ENCODE measurements around the gene TRABD2B. TPM values are rescaled to one million over a fixed set of nuclear protein-coding genes. Genes with fewer than 3 reads are reported as not detected.

TRABD2B gene
- total and polyA plus RNA-seq, 2 of the 13 experiments (the other 11 are each of a cell fraction or from before 2014, with no cell fraction given), result 0.04 TPM; not detected in 1

- TF ChIP-seq ZNF567 (CRISPR knock-in tag; IDR thresholded peaks at IDR 0.05; ENCODE audit: borderline replicate concordance), result no peak
Measured at GRCh38 chr1:47847763-47848162, 149.4 kb downstream of the TRABD2B start (continued).

GRCh38 chr1:47844558-47844955 lies 152.6 kb downstream of the TRABD2B start:
- CTCF ChIA-PET (ENCODE audit: low intra/inter-chr PET ratio, low total read pairs), result no interaction called here

More at GRCh38 chr1:47844558-47844955, 152.6 kb downstream of the TRABD2B start:
- Histone ChIP-seq H4K20me1 (ENCODE audit: insufficient read depth, low read length) (no peaks in the 10 kb centered on the region), H3K27me3 (ENCODE audit: control insufficient read depth in 1 of 2, insufficient read depth in 2 of 2, low read length in 2 of 2) (no peaks in the 10 kb centered on the region), H3K9me3 (ENCODE audit: low read length) (no peaks in the 10 kb centered on the region), H3K4me3 (replicated peaks in 1 of 3; ENCODE audit: insufficient read depth in 1 of 3, low read depth in 2 of 3, low read length in 3 of 3) (no peak overlapping the region), H3K36me3 (replicated peaks in 1 of 2; ENCODE audit: control insufficient read depth in 1 of 2, insufficient read depth in 2 of 2, low read length in 2 of 2) (no peaks in the 10 kb centered on the region), H3K79me2 (ENCODE audit: insufficient read depth, low read length) (no peaks in the 10 kb centered on the region), H2AFZ (ENCODE audit: low read length) (no peak overlapping the region), H3K9ac (ENCODE audit: insufficient read depth, low read depth, low read length) (no peak overlapping the region), H3K4me2 (ENCODE audit: low read depth, low read length) (no peak overlapping the region), H3K27ac (ENCODE audit: extremely low read length, insufficient read depth, low read length) (no peak overlapping the region), H3K4me1 (ENCODE audit: insufficient read depth, low read length) (peaks cover 76% of the 10 kb centered on the region)
- DNase-seq (ENCODE audit: low spot score), result no peak
- in situ Hi-C loops (cut with HindIII; ENCODE audit: extremely low pct_ligation_motif_present, low pct_unique_long_range_greater_than_20kb), result no loop called here
- 90% methylated on average over 3 of the region's 3 CpGs for WGBS (ENCODE audit: low lambda C conversion rate)
- no peak for FAIRE-seq
- intact Hi-C loops (cut with micrococcal nuclease; ENCODE audit: unreplicated experiment), result no loop called here
- no peak for ATAC-seq
- POLR2A ChIA-PET, result no interaction called here
- TF ChIP-seq ZNF276 (CRISPR knock-in tag; IDR thresholded peaks at IDR 0.05; ENCODE audit: low read depth) (no peak), ZSCAN5A (CRISPR knock-in tag; IDR thresholded peaks at IDR 0.05; ENCODE audit: borderline replicate concordance) (no peak), MYNN (CRISPR knock-in tag; IDR thresholded peaks at IDR 0.05; ENCODE audit: low read depth) (no peak), ATF5 (CRISPR knock-in tag; IDR thresholded peaks at IDR 0.05; ENCODE audit: low read depth) (no peak), ZNF670 (CRISPR knock-in tag; IDR thresholded peaks at IDR 0.05; ENCODE audit: borderline replicate concordance) (no peak), HNF1B (CRISPR knock-in tag; IDR thresholded peaks at IDR 0.05) (no peak), ZNF317 (CRISPR knock-in tag; IDR thresholded peaks at IDR 0.05) (no peak)
- BruUV-seq (replicated peaks), result no TSS peak
